ENCODE results near the gene DNAJC6.

The DNAJC6 gene

GRCh38 chr1:65412256-65412983 is 103.1 kb downstream of the DNAJC6 start:
- no peak for DNase-seq

- no peak for DNase-seq
Observed at GRCh38 chr1:65412984-65413375, 103.6 kb downstream of the DNAJC6 start.

- no peak for DNase-seq
Observed at GRCh38 chr1:65414538-65414937, 105.2 kb downstream of the DNAJC6 start.

- DNase-seq: no peak
Observed at GRCh38 chr1:65416767-65417166, 107.4 kb downstream of the DNAJC6 start.

GRCh38 chr1:65417729-65418128 is 108.4 kb downstream of the DNAJC6 start:
- DNase-seq: no peak

GRCh38 chr1:65418522-65419185 is 109.3 kb downstream of the DNAJC6 start:
- no peak for DNase-seq

- DNase-seq: peak; percentile 99
Observed at GRCh38 chr1:65419681-65420589, 110.6 kb downstream of the DNAJC6 start.

- DNase-seq: no peak
Observed at GRCh38 chr1:65420590-65421350, 111.4 kb downstream of the DNAJC6 start, which contains the start of the genes LEPR and LEPROT. TSS of gene LEPR (plus strand) at chr1:65420668. CDS start at chr1:65565566, 144,898 bp downstream. TSS of gene LEPROT (plus strand) at chr1:65420668. CDS start at chr1:65420725, 57 bp downstream.

GRCh38 chr1:65421351-65422025 is 112.1 kb downstream of the DNAJC6 start:
- DNase-seq: no peak

GRCh38 chr1:65422241-65423203 is 113.2 kb downstream of the DNAJC6 start:
- DNase-seq: no peak

- DNase-seq: no peak
Observed at GRCh38 chr1:65423884-65424572, 114.7 kb downstream of the DNAJC6 start.

- no peak for DNase-seq
Observed at GRCh38 chr1:65424573-65424889, 115.2 kb downstream of the DNAJC6 start.

- no peak for DNase-seq
Observed at GRCh38 chr1:65425006-65425405, 115.7 kb downstream of the DNAJC6 start.

- no peak for DNase-seq
Observed at GRCh38 chr1:65425697-65426096, 116.4 kb downstream of the DNAJC6 start.

GRCh38 chr1:65429078-65429477 is 119.7 kb downstream of the DNAJC6 start:
- DNase-seq: no peak

- no peak for DNase-seq
Observed at GRCh38 chr1:65429806-65430205, 120.5 kb downstream of the DNAJC6 start.

GRCh38 chr1:65431111-65431705 is 121.9 kb downstream of the DNAJC6 start:
- no peak for DNase-seq

GRCh38 chr1:65432918-65433317 is 123.6 kb downstream of the DNAJC6 start:
- DNase-seq: no peak

GRCh38 chr1:65434255-65434654 is 124.9 kb downstream of the DNAJC6 start:
- DNase-seq: no peak

- DNase-seq: no peak
Observed at GRCh38 chr1:65434760-65435159, 125.4 kb downstream of the DNAJC6 start.

All from activated CD4-positive, alpha-beta T cell treated with anti-CD3 and anti-CD28 coated beads, Interleukin-2, amount 50 U/mL, for 1 hour (primary cell).